DMS53 treated with DMSO at 0.1 percent for 48 hours (cell line): ENCODE measurements around the gene FSTL1.

Experiments used
- DNase-seq: peaks from one replicate; lab custom pipeline; 2025; ENCODE audit not compliant: unreplicated experiment; lab: John Stamatoyannopoulos, UW

The FSTL1 gene

DNA sequence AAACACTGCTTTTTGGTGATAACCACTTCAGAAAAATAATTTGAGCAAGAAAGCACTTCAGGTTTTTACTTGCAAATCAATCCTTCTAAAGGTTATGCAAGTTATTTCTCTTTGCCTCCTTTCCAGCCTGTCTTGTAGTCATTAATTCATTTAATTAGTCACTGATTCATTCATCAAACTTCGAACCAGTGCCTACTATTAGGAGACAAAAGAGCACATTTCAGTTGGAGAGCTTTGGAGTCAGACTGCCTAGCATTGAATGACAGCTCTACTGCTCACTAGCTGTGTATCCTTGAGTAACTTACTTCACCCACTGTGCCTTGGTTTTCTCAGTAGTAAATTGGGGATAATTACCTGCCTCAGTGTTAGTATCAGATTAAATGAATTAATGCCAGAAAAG, 86.7 kb downstream of the FSTL1 start:
- no peak for DNase-seq

DNA sequence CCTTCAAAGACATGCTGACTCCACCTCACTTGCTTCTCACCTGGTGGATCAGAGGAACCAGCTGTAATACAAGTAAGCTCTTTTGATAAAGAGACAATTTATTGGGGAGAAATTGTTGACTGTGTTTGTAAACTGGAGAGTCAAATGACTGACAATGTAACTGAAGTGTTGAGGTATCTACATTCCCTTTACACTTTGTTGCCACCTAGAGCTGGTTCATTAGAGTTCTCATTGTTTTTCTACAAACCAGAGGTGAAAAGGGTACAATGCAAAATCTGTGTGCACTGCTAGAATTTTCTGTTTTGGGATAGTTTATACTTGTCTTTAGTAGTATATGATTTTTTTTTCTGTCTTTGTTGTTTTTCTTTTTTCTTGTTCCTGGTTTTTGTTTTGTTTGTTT, 93.0 kb downstream of the FSTL1 start:
- no peak for DNase-seq

DNA sequence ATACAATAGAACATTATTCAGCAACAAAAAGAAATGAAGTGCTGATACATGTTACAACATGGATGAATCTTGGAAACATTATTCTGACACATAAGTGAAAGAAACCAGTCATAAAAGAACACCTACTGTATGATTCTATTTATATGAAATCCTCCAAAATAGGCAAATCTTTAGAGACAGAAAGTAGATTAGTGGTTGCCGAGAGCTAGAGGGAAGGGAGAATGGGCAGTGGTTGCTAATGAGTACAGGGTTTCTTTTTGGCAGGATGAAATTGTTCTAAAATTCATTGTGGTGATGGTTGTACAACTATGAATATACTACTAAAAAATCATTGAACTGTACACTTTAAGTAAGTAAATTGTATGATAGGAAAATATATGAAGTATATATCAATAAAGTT, 95.3 kb downstream of the FSTL1 start:
- DNase-seq = no peak

DNA sequence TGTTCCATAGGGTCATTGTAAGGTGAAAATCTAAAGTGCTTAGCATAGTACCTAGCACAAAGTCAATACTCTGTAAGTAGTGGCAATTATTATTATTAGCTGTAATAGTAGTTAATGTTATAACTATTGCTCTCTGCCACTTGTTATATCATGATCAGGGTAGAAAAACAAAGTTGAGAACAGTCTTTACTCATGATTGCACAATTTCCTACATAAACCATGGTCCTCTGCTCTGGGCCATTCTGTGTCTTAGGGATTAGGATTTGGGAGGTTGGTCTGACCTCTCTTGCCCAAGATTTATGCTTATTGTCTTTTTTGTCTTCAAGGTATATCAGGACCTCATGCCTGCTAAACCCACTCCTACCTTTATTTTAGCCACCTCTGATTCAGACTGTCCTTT, 97.3 kb downstream of the FSTL1 start:
- DNase-seq = no peak

DNA sequence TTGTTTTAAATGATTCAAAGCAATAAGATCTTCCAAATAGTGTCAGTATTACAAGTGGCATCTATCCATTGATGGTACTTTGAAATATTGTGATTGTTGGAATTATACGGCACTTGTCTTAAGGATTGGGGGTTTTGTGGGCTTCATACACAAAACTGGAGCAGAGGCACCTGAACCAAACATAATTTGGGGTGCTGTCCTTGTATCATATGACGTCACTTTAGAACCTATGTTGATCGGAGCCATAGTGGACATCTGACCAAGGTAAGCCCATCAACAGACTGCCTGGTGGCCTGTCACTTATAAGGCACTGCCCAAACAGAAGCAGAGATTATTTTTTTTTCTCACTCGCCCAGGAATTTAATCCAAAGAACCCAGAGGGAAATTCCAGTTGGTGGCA, 98.8 kb downstream of the FSTL1 start:
- DNase-seq = no peak

DNA sequence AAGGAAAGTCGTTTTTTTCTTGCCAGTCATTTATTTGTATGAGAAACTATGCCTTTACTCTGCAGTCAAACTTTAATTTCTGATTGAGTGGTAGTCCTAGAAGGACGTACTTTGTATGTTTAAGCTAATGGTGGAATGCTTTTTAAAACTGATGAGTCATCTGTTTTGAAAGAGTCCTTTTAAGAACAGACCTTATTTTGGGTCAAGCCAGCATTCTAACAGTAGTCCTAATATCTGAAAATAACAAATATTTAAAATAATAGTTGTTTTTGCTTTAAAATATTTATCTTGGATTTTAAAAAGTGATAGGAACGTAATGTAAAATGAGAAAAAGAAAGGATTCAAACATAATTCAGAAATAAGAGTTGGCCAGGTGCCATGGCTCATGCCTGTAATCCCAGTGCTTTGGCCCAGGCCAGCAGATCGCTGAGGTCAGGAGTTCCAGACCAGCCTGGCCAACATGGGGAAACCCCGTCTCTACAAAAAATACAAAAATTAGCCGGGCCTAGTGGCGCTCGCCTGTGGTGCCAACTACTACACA, 100.3 kb downstream of the FSTL1 start:
- DNase-seq = peak; percentile 2

DNA sequence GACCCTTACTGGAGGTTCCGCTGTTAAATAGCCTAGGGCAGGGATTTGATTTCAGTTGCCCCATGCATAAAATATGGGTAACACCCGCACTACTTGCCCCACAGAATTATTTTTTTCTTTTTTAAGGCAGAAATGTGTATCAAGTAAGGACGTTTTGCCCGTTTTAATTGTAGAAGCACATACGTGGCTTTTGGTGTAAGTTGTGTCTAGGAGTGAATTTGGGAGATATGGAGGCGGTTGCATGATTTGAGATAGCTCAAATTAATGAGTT, 101.0 kb downstream of the FSTL1 start:
- DNase-seq = no peak

DNA sequence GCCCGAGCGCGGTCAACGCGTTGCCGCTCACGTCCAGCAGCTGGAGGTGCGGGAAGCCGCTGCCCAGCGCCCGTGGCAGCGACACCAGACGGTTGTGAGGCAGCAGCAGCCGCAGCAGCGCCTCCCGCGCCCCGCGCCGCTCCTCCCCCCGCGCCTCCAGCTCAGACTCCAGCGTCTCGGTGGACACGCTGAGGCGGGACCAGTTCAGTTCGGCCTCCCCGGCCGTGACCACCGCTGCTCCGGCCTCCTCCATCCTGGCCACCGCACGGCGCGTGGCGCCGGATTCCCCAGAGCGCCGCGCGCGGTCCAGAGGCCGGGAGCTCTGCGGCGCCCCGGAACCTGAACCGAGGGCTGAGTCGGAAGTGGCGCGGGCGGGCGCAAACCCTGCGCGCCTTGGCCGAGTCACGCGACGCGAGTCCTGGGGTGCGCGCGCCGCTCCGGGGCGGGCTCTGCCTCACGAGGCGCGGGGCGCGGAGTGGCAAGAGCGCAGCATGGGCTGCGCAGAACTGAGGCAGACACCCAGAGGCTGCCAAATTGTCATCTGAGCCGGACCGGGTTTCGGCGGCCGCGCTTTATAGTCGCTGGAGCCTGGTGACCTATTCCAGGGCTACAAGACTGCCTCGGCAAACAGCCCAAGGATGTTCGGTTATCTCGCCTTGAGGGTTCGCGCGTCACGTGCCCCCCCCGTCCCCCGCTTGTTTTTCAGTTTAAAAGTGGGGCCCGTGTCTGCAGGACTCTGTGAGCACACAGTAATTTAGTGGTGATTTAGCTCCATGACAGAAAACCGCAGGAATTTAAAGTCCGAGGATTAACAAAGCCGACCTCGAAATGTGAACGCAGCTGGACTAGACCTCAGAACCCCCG, 101.6 kb downstream of the FSTL1 start, which contains the start of gene LRRC58:
TSS of gene LRRC58 (minus strand) at position 364 of the 864 bp plus-strand sequence. CDS start at position 253, 111 bp downstream.
- peak; percentile 78 for DNase-seq

DNA sequence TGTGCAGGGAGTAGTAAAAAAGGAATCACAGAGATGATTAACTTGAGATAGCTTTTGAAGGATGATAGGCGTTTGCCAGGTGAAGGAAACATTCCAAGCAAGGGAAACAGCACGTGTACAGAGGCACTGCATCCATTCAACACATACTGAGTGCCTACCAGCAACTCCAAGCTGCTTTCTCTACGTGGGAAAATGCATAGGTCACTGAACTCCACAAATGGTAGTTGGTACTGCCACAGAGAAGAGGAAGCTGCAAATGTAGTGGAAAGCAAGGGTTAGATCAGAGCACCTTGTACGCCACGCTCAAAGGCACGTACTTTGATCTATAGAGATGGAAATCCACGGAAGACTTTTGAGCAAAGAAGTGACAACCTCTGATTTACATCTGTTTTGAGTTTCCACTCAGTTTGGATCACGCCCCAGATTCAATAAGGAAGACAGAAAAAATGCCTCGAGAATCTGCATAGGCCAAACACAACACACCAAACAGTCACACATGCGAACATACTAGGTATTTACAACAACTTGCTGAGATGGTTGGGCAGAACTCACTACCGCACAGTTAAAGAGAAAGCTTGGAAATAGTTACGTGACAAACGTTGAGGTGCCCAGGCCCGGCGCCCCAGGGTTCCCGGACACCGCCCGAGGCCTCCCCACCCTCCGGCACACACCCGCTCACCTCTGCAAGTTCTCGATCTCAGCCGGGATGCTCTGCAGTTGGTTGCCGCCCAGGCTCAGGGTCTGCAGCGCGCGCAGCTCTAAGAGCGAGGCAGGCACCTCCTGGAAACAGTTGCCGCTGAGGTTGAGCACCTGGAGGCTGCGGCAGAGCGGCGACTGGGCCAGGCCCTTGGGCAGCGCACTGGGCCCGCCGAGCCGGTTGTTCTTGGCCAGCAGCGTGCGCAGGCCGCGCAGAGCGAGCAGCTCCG, 102.5 kb downstream of the FSTL1 start:
- DNase-seq = peak; percentile 12

DNA sequence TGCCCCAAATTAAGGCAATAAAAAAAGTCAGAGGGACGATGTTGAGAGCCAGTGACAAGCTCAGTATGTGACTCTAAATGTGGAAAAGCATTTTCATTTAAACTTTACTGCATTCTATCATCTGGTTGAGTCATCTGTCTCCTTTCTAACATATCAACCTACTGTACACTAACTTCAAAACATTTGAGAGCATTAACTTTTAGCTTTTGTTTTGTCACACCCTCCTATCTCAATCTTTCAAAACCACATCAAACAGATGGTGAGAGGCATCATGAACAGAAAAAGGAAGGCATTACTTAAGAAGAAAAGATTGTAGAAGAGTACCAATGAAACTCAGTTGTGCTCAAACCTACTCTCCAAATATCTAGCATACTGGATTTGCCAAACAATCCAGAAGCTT, 106.4 kb downstream of the FSTL1 start:
- no peak for DNase-seq
